Measurements from ENCODE around the gene CLTB.
"Not testable (repeated sequence)": the region's sequence is repeated elsewhere in the genome, so short reads cannot be mapped to it uniquely, and the experiment has no call there.

The CLTB gene

DNA sequence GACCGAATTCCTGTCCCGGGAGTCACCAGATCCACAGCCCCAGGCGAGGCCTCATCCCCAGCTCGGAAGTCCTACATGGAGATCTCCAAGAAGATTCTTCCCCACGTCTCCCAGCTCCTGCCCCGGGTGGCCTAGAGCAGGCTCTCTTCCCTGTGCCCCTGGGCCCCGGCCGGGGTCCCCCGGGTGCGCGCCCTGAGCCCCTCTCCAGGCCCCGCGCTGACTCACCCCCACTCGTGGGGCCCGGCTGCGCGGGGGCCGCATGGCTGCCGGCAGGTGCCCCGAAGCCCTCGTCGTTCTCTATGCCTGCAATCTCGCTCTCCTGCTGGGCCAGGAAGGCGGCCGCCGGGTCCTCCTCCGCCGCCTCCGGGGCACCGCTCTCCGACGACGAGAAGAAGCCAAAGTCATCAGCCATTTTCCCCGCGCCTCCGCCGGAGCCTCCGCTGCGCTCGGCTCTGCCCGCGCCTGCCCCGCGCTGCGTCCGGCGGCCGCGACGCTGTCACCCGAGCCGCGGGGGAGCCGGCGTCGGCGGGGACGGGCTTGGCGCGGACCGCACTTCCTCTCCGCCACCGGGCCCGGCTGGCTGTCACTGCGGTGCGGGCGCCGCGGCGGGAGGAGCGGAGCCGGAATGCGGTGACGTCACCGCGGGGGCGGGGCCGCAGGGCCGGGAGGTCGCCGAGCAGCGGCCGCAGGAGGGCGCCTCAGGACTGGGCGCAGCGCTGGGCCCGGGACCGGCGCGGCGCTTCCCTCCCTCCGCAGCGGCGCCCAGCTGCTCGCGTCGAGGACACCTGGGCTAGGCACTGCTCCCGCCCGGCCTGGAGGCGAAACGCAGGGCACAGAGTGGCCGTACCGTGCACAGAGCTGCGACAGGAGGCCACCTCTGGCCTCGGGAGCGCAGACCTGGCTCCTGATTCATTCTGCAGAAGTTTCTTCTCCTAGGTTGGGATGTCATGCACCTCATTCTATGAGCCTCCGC is at the start of gene CLTB:
Gene CLTB, minus strand, starts transcription at position 588 of the 973 bp plus-strand sequence. Its CDS starts 176 bp downstream, at position 412.
- peak; percentile 87 to 90 for DNase-seq

GRCh38 chr5:176463113-176463764 is 46.9 kb upstream of the CLTB start:
- no peak for DNase-seq

- no peak for DNase-seq
These were observed 45.0 kb upstream of the CLTB start for GRCh38 chr5:176461349-176461748.

- no peak for DNase-seq
These were observed 42.7 kb upstream of the CLTB start for GRCh38 chr5:176458904-176459561.

GRCh38 chr5:176454724-176455394 is 38.5 kb upstream of the CLTB start:
- no peak for DNase-seq

GRCh38 chr5:176450077-176450476 is 33.7 kb upstream of the CLTB start:
- DNase-seq = no peak

- DNase-seq = peak; percentile 91 to 94
These were observed 31.8 kb upstream of the CLTB start, which contains the start of gene FAF2 for GRCh38 chr5:176447978-176448608. FAF2 (plus strand) TSS chr5:176448385; CDS start chr5:176448408, 23 bp downstream.

DNA sequence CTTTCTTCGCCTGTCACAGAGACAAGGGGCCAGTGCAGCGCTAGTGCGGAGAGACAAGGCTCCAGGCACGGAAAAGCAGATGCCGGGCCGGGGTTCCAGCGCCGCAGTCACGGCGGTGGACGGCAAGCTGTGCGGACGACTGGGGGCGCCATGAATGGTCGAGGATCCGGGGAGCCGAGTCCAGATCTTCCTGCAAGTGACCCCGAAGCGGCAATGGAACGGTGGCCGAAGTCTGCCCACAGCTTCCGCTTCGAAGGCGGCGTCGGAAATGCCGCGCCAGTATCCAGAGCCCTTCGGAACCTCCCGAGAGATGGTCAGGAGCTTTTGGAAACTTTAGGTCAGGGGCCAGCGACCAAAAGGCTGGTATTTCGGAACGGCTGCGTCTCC is 31.2 kb upstream of the CLTB start:
- DNase-seq = peak; percentile 54 to 81

GRCh38 chr5:176446884-176447590 is 30.7 kb upstream of the CLTB start:
- DNase-seq = no peak

DNA sequence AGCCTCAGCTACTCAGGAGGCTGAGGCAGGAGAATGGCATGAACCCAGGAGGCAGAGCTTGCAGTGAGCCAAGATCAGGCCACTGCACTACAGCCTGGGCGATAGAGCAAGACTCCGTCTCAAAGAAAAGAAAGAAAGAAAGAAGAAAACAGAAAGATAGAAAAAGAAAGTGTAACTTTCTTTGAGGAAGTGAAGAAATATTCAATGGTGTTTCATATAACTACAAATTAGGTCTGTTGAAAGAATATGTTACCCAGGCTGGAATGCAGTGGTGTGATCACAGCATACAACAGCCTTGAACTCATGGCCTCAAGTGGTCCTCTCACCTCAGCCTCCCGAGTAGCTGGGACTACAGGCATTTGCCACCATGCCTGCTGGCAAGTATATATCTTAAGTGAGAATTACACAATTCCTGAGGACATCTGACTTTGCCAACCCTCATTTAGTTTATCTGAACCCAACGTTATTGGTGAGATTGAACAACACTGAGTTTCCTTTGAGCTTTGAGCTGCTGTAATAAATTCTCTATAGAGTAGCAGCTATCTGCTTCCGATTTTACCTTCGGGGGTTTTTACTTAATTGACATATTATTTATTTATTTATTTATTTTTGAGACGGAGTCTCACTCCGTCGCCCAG is 29.8 kb upstream of the CLTB start:
- no peak for DNase-seq

DNA sequence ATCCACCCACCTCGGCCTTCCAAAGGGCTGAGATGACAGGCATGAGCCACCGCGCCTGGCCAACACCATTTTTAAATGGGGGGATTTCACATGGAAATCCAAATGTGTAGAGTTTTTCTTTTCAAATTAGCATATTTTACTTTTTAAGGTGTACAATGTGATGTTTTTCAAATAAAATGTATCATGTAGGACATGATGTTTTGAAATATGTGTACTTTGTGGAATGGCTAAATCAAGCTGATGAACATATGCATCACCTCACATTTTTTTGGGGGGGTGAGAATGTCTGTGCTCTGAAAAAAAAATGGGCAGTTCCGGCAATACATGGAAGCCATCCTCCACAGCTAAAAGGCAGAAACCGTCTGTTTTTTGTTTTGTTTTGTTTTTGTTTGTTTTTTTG is 28.4 kb upstream of the CLTB start:
- DNase-seq = no peak

- not testable (repeated sequence) for DNase-seq
These were observed 26.6 kb upstream of the CLTB start for GRCh38 chr5:176442911-176443310.

DNA sequence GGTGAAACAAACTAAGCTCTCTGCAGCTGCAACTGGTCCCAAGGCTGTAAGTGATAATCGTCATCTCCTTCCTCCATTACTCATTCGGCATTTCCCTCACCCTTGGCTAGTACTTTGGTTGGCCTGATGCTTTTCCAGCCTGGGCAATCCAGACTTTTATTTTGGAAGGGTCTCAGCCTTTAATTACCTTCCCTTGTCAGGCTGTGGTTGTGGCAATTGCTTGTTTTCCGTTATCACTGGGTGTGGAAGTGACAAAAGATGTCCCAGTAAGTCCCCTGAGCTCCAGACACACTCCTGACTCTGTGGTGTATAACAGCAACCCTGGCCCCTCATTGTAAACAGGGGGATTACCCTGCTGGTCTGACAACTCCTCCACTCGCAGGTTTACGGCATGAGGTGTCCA is 25.6 kb upstream of the CLTB start:
- no peak for DNase-seq

GRCh38 chr5:176440927-176441706 is 24.8 kb upstream of the CLTB start:
- no peak for DNase-seq

GRCh38 chr5:176438959-176439757 is 22.8 kb upstream of the CLTB start:
- no peak for DNase-seq

DNA sequence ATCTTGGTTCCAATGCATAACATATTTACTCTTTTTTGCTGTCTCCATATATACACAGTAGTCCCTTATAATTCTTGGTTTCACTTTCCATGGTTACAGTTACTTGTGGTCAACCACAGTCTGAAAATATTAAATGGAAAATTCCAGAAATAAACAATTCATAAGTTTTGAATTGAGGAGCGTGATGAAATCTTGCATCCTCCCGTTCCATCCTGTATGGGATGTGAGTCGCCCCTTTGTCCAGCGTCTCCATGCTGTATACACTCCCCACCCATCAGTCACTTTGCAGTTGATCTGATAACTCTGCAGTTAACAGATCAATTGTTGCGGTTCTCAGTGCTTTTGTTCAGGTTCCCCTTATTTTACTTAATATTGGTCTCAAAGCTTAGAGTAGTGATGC is 20.3 kb upstream of the CLTB start:
- no peak for DNase-seq

GRCh38 chr5:176432707-176433106 is 16.4 kb upstream of the CLTB start:
- no peak for DNase-seq

GRCh38 chr5:176429972-176430371 is 13.6 kb upstream of the CLTB start:
- DNase-seq = no peak

DNA sequence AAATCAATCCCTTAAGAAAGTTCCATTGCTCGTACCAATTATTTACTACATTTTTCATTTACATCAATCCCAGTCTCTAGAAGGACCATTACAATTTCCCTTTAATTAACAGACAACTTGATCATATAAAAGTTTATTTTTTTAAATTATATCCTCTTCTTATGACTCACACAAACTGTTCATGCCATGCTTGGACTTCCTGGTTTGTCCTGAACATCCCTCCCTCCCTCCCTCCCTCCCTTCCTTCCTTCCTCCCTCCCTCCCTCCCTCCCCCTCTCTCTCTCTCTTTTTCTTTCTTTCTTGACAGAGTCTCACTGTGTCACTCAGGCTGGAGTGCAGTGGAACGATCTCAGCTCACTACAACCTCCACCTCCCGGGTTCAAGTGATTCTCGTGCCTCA is 11.6 kb upstream of the CLTB start:
- no peak for DNase-seq

Data from hippocampal formation (tissue), 2 donors.